Common myeloid progenitor, CD34-positive (primary cell): ENCODE results near the gene SLC35B4.

Experiments used
- CTCF ChIA-PET: fragments of 350-600 bp; sonication (Branson Sonifier 250); formaldehyde crosslinking; loops from one replicate; lab custom pipeline; 2021; ENCODE audit warnings: antibody characterized with exemption; lab: Charles Lee
- POLR2A ChIA-PET: fragments of 350-600 bp; sonication (Branson Sonifier 250); formaldehyde crosslinking; loops from one replicate; lab custom pipeline; 2021; ENCODE audit warnings: antibody characterized with exemption; lab: Charles Lee
- DNase-seq, 3 donors: peaks; one replicate each; pipeline versions ENCODE4 v3.0.0 to v3.0.0-alpha.2; 2013
- H3K27ac ChIP-seq, 2 experiments: 1 replicate in 1 of 2; 2 replicates in 1 of 2; pipeline ENCODE4 v1.7.0; 2013; ENCODE audit warnings: inconsistent platforms in 2 of 2, low read length in 2 of 2, mild to moderate bottlenecking in 2 of 2, low read depth in 1 of 2, moderate library complexity in 1 of 2; ENCODE audit not compliant: severe bottlenecking in 2 of 2, insufficient read depth in 1 of 2, poor library complexity in 1 of 2
- H3K27me3 ChIP-seq, 5 experiments: replicated peaks in 2 of 5; 1 replicate in 3 of 5; 2 replicates in 2 of 5; pipeline versions ENCODE4 v1.6.1 to v1.7.0; 2013; ENCODE audit warnings: low read length in 4 of 5, mild to moderate bottlenecking in 2 of 5, moderate library complexity in 2 of 5, inconsistent platforms in 1 of 5; ENCODE audit not compliant: insufficient read depth in 5 of 5, control insufficient read depth in 4 of 5
- H3K36me3 ChIP-seq, 4 experiments: 1 replicate in 2 of 4; 2 replicates in 2 of 4; pipeline versions ENCODE4 v1.6.1 to v1.7.0; 2013; ENCODE audit warnings: low read length in 3 of 4, control low read depth in 1 of 4, mild to moderate bottlenecking in 1 of 4; ENCODE audit not compliant: control insufficient read depth in 4 of 4, insufficient read depth in 4 of 4
- H3K4me1 ChIP-seq, 4 experiments: 1 replicate in 3 of 4; 2 replicates in 1 of 4; pipeline versions ENCODE4 v1.6.1 to v1.7.1; 2013; ENCODE audit warnings: low read length in 3 of 4, mild to moderate bottlenecking in 3 of 4, control low read depth in 1 of 4, inconsistent platforms in 1 of 4, moderate library complexity in 1 of 4; ENCODE audit not compliant: control insufficient read depth in 4 of 4, insufficient read depth in 4 of 4; ENCODE audit errors: control extremely low read depth in 1 of 4
- H3K4me3 ChIP-seq, 7 experiments: 1 replicate in 4 of 7; 2 replicates in 3 of 7; pipeline versions ENCODE4 v1.5.1 to v1.7.0; 2013; ENCODE audit warnings: mild to moderate bottlenecking in 7 of 7, low read length in 6 of 7, moderate library complexity in 6 of 7, inconsistent platforms in 2 of 7, low read depth in 2 of 7, control low read depth in 1 of 7; ENCODE audit not compliant: insufficient read depth in 4 of 7, control insufficient read depth in 1 of 7; ENCODE audit errors: extremely low read depth in 1 of 7
- H3K9me3 ChIP-seq, 5 experiments: 1 replicate in 4 of 5; 2 replicates in 1 of 5; pipeline versions ENCODE4 v1.6.1 to v1.7.1; 2013; ENCODE audit warnings: low read length in 4 of 5, mild to moderate bottlenecking in 2 of 5, inconsistent platforms in 1 of 5, low read depth in 1 of 5, moderate library complexity in 1 of 5; ENCODE audit not compliant: control insufficient read depth in 4 of 5, insufficient read depth in 2 of 5; ENCODE audit errors: control extremely low read depth in 1 of 5
- whole genome bisulfite sequencing: methylation state at CpG from one replicate; pipeline ENCODE4 v1.1.5; 2013; ENCODE audit not compliant: insufficient coverage; 5-methylcytosine and 5-hydroxymethylcytosine counted together

Gene SLC35B4

GRCh38 chr7:134320201-134320600 lies 3.5 kb upstream of the SLC35B4 start:
- 83% methylated on average over 2 of the region's 5 CpGs for WGBS
- Histone ChIP-seq H3K27me3 (peaks cover 0 to 6% (median 0%) of the 10 kb centered on the region in 5 experiments), H3K36me3 (no peaks in the 10 kb centered on the region), H3K4me1 (peaks cover 0 to 14% (median 7%) of the 10 kb centered on the region in 4 experiments), H3K4me3 (no peak overlapping the region), H3K9me3 (no peaks in the 10 kb centered on the region), H3K27ac (no peak overlapping the region)
- CTCF ChIA-PET, result interaction anchor here (1.4 kb wide), 1 partner anchor 12 kb away, joined by 4 read pairs; no protein-coding TSS in a partner anchor
- POLR2A ChIA-PET, result no interaction called here
- DNase-seq, result no peak

- H3K9me3 ChIP-seq, result no peaks in the 10 kb centered on the region
- H3K4me1 ChIP-seq, result peaks cover 0 to 14% (median 7%) of the 10 kb centered on the region in 4 experiments
- no peak for DNase-seq
- no peak overlapping the region for H3K4me3 ChIP-seq
- H3K36me3 ChIP-seq, result no peaks in the 10 kb centered on the region
- peaks cover 0 to 6% (median 0%) of the 10 kb centered on the region in 5 experiments for H3K27me3 ChIP-seq
- POLR2A ChIA-PET, result no interaction called here
- no peak overlapping the region for H3K27ac ChIP-seq
- CTCF ChIA-PET, result no interaction called here
Observed at GRCh38 chr7:134318443-134318842, 1.7 kb upstream of the SLC35B4 start.

- CTCF ChIA-PET, result interaction anchor here (1.1 kb wide), 1 partner anchor 189 kb away, joined by 5 read pairs; no protein-coding TSS in a partner anchor
- Histone ChIP-seq H3K27me3 (peaks cover 0 to 4% (median 0%) of the 10 kb centered on the region in 5 experiments), H3K36me3 (peaks cover 0 to under 1% (median 0%) of the 10 kb centered on the region in 4 experiments), H3K4me3 (peak overlapping the region in 5 of 7 experiments; percentile 69 to 88 (median 84)), H3K9me3 (no peaks in the 10 kb centered on the region), H3K27ac (no peak overlapping the region), H3K4me1 (peaks cover 0 to 14% (median 7%) of the 10 kb centered on the region in 4 experiments)
- POLR2A ChIA-PET, result no interaction called here
- WGBS, result 88% methylated on average over 4 of the region's 7 CpGs
- no peak for DNase-seq
Observed at GRCh38 chr7:134317434-134317833, 704 bp upstream of the SLC35B4 start.

GRCh38 chr7:134315679-134316538 lies 821 bp downstream of the SLC35B4 start:
- H3K36me3 ChIP-seq, result peaks cover 0 to 3% (median 2%) of the 10 kb centered on the region in 4 experiments
- H3K9me3 ChIP-seq, result no peaks in the 10 kb centered on the region
- peaks cover 0 to 1% (median 0%) of the 10 kb centered on the region in 5 experiments for H3K27me3 ChIP-seq
- peaks cover 0 to 14% (median 7%) of the 10 kb centered on the region in 4 experiments for H3K4me1 ChIP-seq
- peak in 2 of 3 donors; percentile 28 to 45 for DNase-seq
- ChIA-PET CTCF (interaction anchor here (0.6 to 1.5 kb wide), 5 partner anchors 102 to 1662 kb away, joined by 3 to 5 read pairs (median 3); no protein-coding TSS in a partner anchor), POLR2A (interaction anchor here (0.7 to 1.0 kb wide), 2 partner anchors 11 to 16 kb away, joined by 5 to 7 read pairs; no protein-coding TSS in a partner anchor)
- H3K4me3 ChIP-seq, result peak overlapping the region; percentile 69 to 95 (median 84)
- WGBS, result 26% methylated on average over 18 of the region's 20 CpGs
- peak overlapping the region; percentile 28 to 74 for H3K27ac ChIP-seq

- ChIA-PET CTCF (no interaction called here), POLR2A (no interaction called here)
- H3K27ac ChIP-seq, result no peak overlapping the region
- no peak overlapping the region for H3K4me3 ChIP-seq
- no peaks in the 10 kb centered on the region for H3K27me3 ChIP-seq
- peaks cover 0 to 3% (median 2%) of the 10 kb centered on the region in 4 experiments for H3K36me3 ChIP-seq
- no peak for DNase-seq
- peaks cover 4 to 25% (median 17%) of the 10 kb centered on the region in 4 experiments for H3K4me1 ChIP-seq
- WGBS, result no CpG with 5 or more reads among the region's 1 CpG
- no peaks in the 10 kb centered on the region for H3K9me3 ChIP-seq
Observed at GRCh38 chr7:134313543-134313942, 3.2 kb downstream of the SLC35B4 start.

GRCh38 chr7:134312717-134313116 lies 4.0 kb downstream of the SLC35B4 start:
- WGBS, result 100% methylated on average over 1 of the region's 6 CpGs
- H3K27ac ChIP-seq, result no peak overlapping the region
- H3K27me3 ChIP-seq, result no peaks in the 10 kb centered on the region
- ChIA-PET CTCF (no interaction called here), POLR2A (no interaction called here)
- no peaks in the 10 kb centered on the region for H3K9me3 ChIP-seq
- H3K4me1 ChIP-seq, result peaks cover 4 to 25% (median 17%) of the 10 kb centered on the region in 4 experiments
- H3K4me3 ChIP-seq, result no peak overlapping the region
- H3K36me3 ChIP-seq, result peaks cover 0 to 9% (median 2%) of the 10 kb centered on the region in 4 experiments
- no peak for DNase-seq

GRCh38 chr7:134311807-134312206 lies 4.9 kb downstream of the SLC35B4 start:
- ChIA-PET POLR2A (no interaction called here), CTCF (no interaction called here)
- H3K27me3 ChIP-seq, result no peaks in the 10 kb centered on the region
- H3K36me3 ChIP-seq, result peaks cover 0 to 13% (median 3%) of the 10 kb centered on the region in 4 experiments
- H3K4me3 ChIP-seq, result no peak overlapping the region
- no peak for DNase-seq
- no peak overlapping the region for H3K27ac ChIP-seq
- H3K4me1 ChIP-seq, result peaks cover 4 to 20% (median 15%) of the 10 kb centered on the region in 4 experiments
- no peaks in the 10 kb centered on the region for H3K9me3 ChIP-seq
- WGBS, result 100% methylated on average over 3 of the region's 4 CpGs
